GM18951 (cell line): Measurements from ENCODE around the gene NEUROD1.

Experiments
- POLR2A ChIP-seq: IDR thresholded peaks from 4 replicates; pipeline ENCODE4 v1.6.1; 2011; ENCODE audit warnings: mild to moderate bottlenecking; ENCODE audit not compliant: insufficient read length, insufficient read depth; ENCODE audit errors: extremely low read depth
- in situ Hi-C: fragments of 300-500 bp; cut with MboI; formaldehyde crosslinking; loops from one replicate; pipeline ENCODE4 v1.12.0; 2022; ENCODE audit warnings: low sequenced_read_pairs, mixed read lengths, inconsistent platforms; ENCODE audit not compliant: unreplicated experiment

NEUROD1 gene

GRCh38 chr2:181674461-181674860, 5.9 kb downstream of the NEUROD1 start:
- TF ChIP-seq POLR2A = no peak
- in situ Hi-C loops = no loop called here

GRCh38 chr2:181673173-181673572, 7.1 kb downstream of the NEUROD1 start:
- in situ Hi-C loops = no loop called here
- TF ChIP-seq POLR2A = no peak

- TF ChIP-seq POLR2A = no peak
- in situ Hi-C loops = no loop called here
Observed at GRCh38 chr2:181672255-181673008, 7.9 kb downstream of the NEUROD1 start.

- no peak for TF ChIP-seq POLR2A
- in situ Hi-C loops = no loop called here
Observed at GRCh38 chr2:181670632-181671031, 9.7 kb downstream of the NEUROD1 start.

DNA sequence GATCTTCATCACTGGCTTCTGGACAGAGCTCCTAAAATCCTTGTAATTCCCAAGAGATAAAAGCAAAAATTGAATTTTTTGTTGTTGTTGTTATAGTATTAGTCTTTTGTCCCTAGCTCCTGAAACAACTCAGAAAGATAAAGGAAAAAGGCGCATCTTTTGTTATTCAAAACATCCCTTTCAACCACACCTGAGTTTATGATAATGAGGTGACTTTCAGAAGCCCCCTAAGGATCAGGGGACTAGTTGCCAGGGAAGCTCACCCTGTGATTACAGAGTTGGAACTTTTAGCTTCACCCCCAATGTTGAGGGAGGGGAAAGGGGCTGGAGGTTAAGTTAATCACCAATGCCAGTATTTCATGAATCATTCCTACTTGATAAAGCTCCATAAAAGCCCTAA, 13.1 kb downstream of the NEUROD1 start:
- in situ Hi-C loops = no loop called here
- no peak for TF ChIP-seq POLR2A

GRCh38 chr2:181662287-181662686, 18.0 kb downstream of the NEUROD1 start:
- no peak for TF ChIP-seq POLR2A
- in situ Hi-C loops = no loop called here

DNA sequence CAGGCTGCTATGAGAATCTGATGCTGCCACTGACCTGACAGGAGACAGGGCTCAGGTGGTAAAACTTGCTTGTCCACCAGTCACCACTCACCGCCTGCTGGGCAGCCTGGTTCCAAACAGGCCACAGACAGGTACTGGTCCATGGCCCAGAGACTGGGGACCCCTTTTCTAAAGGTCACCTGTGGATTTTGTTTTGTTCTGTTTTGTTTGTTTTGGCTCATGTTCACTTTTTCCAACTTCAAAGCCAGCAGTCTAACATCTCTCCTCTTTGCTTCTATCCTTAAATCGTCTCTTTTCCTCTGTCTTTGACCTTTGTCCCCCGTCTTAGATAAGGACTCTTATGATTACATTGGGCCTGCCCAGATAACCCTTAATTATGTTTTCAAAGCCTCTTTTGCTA, 20.1 kb downstream of the NEUROD1 start:
- in situ Hi-C loops = no loop called here
- no peak for TF ChIP-seq POLR2A

- in situ Hi-C loops = no loop called here
Observed at GRCh38 chr2:181658444-181658843, 21.9 kb downstream of the NEUROD1 start.

GRCh38 chr2:181657379-181657778, 22.9 kb downstream of the NEUROD1 start:
- no peak for TF ChIP-seq POLR2A
- in situ Hi-C loops = no loop called here

More at GRCh38 chr2:181658444-181658843, 21.9 kb downstream of the NEUROD1 start:
- TF ChIP-seq POLR2A = no peak

DNA sequence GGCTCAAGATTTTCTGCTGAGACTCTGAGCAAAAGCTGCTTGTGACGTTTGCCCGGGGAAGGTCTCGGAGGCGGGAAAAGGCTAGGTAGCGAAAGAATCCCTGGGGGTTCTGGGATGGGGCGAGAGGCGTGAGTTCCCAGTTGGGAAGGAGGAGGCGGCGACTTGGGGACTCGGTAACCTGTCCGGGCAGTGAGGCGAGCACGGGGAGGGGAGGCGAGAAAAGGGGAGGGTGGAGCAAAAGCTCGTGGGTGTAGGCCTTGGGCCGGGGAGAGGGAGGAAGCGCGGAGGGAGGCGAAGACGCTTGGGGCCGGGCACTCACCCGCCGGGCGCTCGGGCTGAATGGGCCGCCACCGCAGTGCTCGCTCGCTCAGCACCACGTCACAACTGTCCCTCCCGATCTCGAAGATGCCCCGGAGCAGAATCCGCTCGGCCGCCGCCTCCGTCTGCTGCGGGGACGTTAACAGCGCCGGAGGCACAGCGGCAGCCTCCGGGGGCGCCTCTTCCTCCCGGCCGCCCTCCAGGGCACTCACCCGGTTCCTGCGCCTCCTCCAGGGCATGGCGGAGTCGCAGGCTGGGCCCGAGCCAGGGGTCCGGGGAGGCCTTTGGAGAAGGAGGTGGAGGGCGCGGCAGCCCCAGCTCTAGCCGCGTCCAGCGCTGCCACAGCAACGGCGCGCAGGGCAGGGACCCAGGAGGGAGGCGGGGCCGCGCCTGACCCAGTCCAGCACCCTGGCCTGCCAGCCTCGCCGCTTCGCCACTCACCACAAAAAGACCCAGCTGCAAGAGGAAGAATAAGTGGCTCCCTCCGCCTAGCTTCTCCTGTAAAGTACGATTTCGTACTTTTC, 23.6 kb downstream of the NEUROD1 start, which contains the start of gene CERKL:
Gene CERKL, minus strand, starts transcription at position 656 of the 842 bp plus-strand sequence. Its CDS starts 99 bp downstream, at position 557.
- in situ Hi-C loops = no loop called here
- TF ChIP-seq POLR2A = peak; percentile 57

DNA sequence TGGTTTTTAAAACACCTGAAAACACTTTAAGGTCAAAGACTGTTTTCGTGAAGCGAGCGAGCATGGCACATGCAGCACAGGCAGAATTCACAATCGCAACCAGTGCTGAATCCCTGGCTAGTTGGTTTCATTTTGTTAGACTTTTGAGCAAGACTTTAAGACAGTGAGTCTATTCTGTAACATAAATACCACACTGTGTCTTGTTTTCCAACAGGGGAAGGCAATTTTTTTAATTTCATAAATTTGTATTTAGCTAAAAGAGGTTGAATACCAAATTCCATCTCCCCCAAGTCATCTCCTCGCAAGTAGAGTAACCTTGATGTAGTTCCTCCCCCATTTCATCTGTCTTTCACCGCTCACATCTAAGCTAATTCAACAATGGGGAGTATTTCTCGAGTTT, 24.8 kb downstream of the NEUROD1 start:
- in situ Hi-C loops = no loop called here

GRCh38 chr2:181649436-181649979, 30.8 kb downstream of the NEUROD1 start:
- TF ChIP-seq POLR2A = no peak
- in situ Hi-C loops = no loop called here

More for the DNA sequence above, 24.8 kb downstream of the NEUROD1 start:
- TF ChIP-seq POLR2A = no peak

- TF ChIP-seq POLR2A = no peak
- in situ Hi-C loops = no loop called here
Observed at GRCh38 chr2:181648478-181649155, 31.7 kb downstream of the NEUROD1 start.
